NB4 (cell line): Measurements from ENCODE around the gene UBE2B.
A peak's percentile ranks its signal among the peaks of the same experiment; 100 is the strongest.

Source experiments
- MAX ChIP-seq: IDR thresholded peaks from 2 replicates; pipeline ENCODE4 v1.6.1; 2011; ENCODE audit warnings: low read depth, low read length
- MYC ChIP-seq: IDR thresholded peaks from 2 replicates; pipeline ENCODE4 v1.6.1; 2011; ENCODE audit warnings: low read depth, low read length
- POLR2A ChIP-seq: IDR thresholded peaks from 2 replicates; pipeline ENCODE4 v1.6.1; 2011; ENCODE audit warnings: mild to moderate bottlenecking; ENCODE audit not compliant: insufficient read length; ENCODE audit errors: extremely low read depth
- TF ChIP-seq, protein P1 (sequence below): IDR thresholded peaks from one replicate; pipeline ENCODE4 v1.5.1; 2012; ENCODE audit warnings: low read depth, low read length

GRCh38 chr5:134371834-134372340, 518 bp downstream of the UBE2B start:
- TF ChIP-seq POLR2A (no peak), MAX (0 out of 2 replicates have a peak, but pooled peaks have one; percentile 0), MYC (no peak)
- TF ChIP-seq, protein P1, sequence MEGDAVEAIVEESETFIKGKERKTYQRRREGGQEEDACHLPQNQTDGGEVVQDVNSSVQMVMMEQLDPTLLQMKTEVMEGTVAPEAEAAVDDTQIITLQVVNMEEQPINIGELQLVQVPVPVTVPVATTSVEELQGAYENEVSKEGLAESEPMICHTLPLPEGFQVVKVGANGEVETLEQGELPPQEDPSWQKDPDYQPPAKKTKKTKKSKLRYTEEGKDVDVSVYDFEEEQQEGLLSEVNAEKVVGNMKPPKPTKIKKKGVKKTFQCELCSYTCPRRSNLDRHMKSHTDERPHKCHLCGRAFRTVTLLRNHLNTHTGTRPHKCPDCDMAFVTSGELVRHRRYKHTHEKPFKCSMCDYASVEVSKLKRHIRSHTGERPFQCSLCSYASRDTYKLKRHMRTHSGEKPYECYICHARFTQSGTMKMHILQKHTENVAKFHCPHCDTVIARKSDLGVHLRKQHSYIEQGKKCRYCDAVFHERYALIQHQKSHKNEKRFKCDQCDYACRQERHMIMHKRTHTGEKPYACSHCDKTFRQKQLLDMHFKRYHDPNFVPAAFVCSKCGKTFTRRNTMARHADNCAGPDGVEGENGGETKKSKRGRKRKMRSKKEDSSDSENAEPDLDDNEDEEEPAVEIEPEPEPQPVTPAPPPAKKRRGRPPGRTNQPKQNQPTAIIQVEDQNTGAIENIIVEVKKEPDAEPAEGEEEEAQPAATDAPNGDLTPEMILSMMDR, result no peak
